ENCODE measurements around the gene ANO9. TPM values are rescaled to one million over a fixed set of nuclear protein-coding genes. Genes with fewer than 3 reads are reported as not detected.

ANO9 gene
- total RNA-seq, 4 donors from 2014 or later = 0.59 to 8.2 (median 1.1) TPM

- no peaks in the 10 kb centered on the region for H3K36me3 ChIP-seq
- TF ChIP-seq, protein P1, sequence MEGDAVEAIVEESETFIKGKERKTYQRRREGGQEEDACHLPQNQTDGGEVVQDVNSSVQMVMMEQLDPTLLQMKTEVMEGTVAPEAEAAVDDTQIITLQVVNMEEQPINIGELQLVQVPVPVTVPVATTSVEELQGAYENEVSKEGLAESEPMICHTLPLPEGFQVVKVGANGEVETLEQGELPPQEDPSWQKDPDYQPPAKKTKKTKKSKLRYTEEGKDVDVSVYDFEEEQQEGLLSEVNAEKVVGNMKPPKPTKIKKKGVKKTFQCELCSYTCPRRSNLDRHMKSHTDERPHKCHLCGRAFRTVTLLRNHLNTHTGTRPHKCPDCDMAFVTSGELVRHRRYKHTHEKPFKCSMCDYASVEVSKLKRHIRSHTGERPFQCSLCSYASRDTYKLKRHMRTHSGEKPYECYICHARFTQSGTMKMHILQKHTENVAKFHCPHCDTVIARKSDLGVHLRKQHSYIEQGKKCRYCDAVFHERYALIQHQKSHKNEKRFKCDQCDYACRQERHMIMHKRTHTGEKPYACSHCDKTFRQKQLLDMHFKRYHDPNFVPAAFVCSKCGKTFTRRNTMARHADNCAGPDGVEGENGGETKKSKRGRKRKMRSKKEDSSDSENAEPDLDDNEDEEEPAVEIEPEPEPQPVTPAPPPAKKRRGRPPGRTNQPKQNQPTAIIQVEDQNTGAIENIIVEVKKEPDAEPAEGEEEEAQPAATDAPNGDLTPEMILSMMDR (IDR thresholded peaks at IDR 0.05) = no peak
- no peak for TF ChIP-seq POLR2A (IDR thresholded peaks at IDR 0.05)
- H3K4me1 ChIP-seq = no peaks in the 10 kb centered on the region
- H3K27me3 ChIP-seq = peaks cover 0 to 4% of the 10 kb centered on the region in 2 donors
- H3K9me3 ChIP-seq = no peaks in the 10 kb centered on the region
- no peak overlapping the region for H3K27ac ChIP-seq
- intact Hi-C loops (cut with DNase I; ENCODE audit: low total_unique reads) = loop anchor here (5.0 kb wide), 1 partner anchor 76 kb away; no protein-coding TSS in a partner anchor
- no peak for DNase-seq
- H3K4me3 ChIP-seq = no peak overlapping the region
Observed at GRCh38 chr11:367956-368413, 73.8 kb downstream of the ANO9 start.

Small RNA genes lying within 50 kb of the gene (small RNA-seq; reads per million reads assigned to genes)
- gene RN7SL838P = not detected

Other genes with a start within 250 kb of the ANO9 start
- gene SCGB1C1, start 248.9 kb downstream of the ANO9 start, total RNA-seq = not detected
- gene BET1L, start 234.6 kb downstream of the ANO9 start, total RNA-seq = 10 to 100 TPM in 3 of 4 donors, 1 to 10 TPM in 1; 8.7 to 57.8 (median 15.0) TPM
- 100 to 1,000 TPM in 2 of 4 donors, 10 to 100 TPM in 2; 84.5 to 376 (median 192) TPM for gene RIC8A, start 234.3 kb downstream of the ANO9 start, total RNA-seq
- gene SIRT3, start 205.7 kb downstream of the ANO9 start, total RNA-seq = 10 to 100 TPM in 2 of 4 donors, 1 to 10 TPM in 2; 1.5 to 25.9 (median 9.8) TPM
- 10 to 100 TPM; 17.9 to 94.3 (median 78.2) TPM for gene PSMD13, start 205.0 kb downstream of the ANO9 start, total RNA-seq
- gene NLRP6, start 163.6 kb downstream of the ANO9 start, total RNA-seq = under 1 TPM in 2 of 4 donors, not detected in 2; 0.30 to 0.51 TPM
- 10 to 100 TPM in 3 of 4 donors, 1 to 10 TPM in 1; 7.9 to 29.1 (median 14.2) TPM for gene PGGHG, start 152.9 kb downstream of the ANO9 start, total RNA-seq
- gene IFITM5, start 142.5 kb downstream of the ANO9 start, total RNA-seq = not detected
- gene IFITM2, start 134.2 kb downstream of the ANO9 start, total RNA-seq = 100 to 1,000 TPM in 3 of 4 donors, 10 to 100 TPM in 1; 27.8 to 926 (median 269) TPM
- 100 to 1,000 TPM in 2 of 4 donors, 10 to 100 TPM in 2; 13.4 to 672 (median 239) TPM for gene IFITM1, start 128.0 kb downstream of the ANO9 start, total RNA-seq
- gene IFITM3, start 121.2 kb downstream of the ANO9 start, total RNA-seq = 1,000 to 10,000 TPM in 1 of 4 donors, 100 to 1,000 TPM in 2, 10 to 100 TPM in 1; 22.2 to 1,343 (median 242) TPM
- gene B4GALNT4, start 72.5 kb downstream of the ANO9 start, total RNA-seq = 10 to 100 TPM in 2 of 4 donors, 1 to 10 TPM in 2; 1.8 to 39.7 (median 19.9) TPM
- gene PKP3, start 47.8 kb downstream of the ANO9 start, total RNA-seq = 1 to 10 TPM in 2 of 4 donors, under 1 TPM in 1, not detected in 1; 0.46 to 5.1 (median 1.5) TPM
- 10 to 100 TPM; 13.3 to 61.5 (median 38.4) TPM for gene SIGIRR, start 27.0 kb downstream of the ANO9 start, total RNA-seq
- gene PTDSS2, start 8.3 kb upstream of the ANO9 start, total RNA-seq = 10 to 100 TPM; 20.7 to 43.7 (median 22.8) TPM
- gene RNH1, start 65.2 kb upstream of the ANO9 start, total RNA-seq = 100 to 1,000 TPM; 111 to 175 (median 142) TPM
- gene HRAS, start 93.6 kb upstream of the ANO9 start, total RNA-seq = 10 to 100 TPM in 3 of 4 donors, 1 to 10 TPM in 1; 5.4 to 37.6 (median 23.8) TPM
- 1 to 10 TPM in 2 of 4 donors, not detected in 2; 1.7 to 1.9 TPM for gene LRRC56, start 95.5 kb upstream of the ANO9 start, total RNA-seq
- 1 to 10 TPM in 1 of 4 donors, under 1 TPM in 2, not detected in 1; 0.14 to 2.2 (median 0.51) TPM for gene LMNTD2, start 118.7 kb upstream of the ANO9 start, total RNA-seq
- gene RASSF7, start 119.0 kb upstream of the ANO9 start, total RNA-seq = 10 to 100 TPM in 2 of 4 donors, 1 to 10 TPM in 1, under 1 TPM in 1; 0.59 to 13.1 (median 8.0) TPM
- 10 to 100 TPM in 3 of 4 donors, 1 to 10 TPM in 1; 5.0 to 45.8 (median 24.1) TPM for gene PHRF1, start 134.5 kb upstream of the ANO9 start, total RNA-seq
- gene IRF7, start 173.9 kb upstream of the ANO9 start, total RNA-seq = 10 to 100 TPM in 3 of 4 donors, 1 to 10 TPM in 1; 9.1 to 33.6 (median 13.1) TPM
- under 1 TPM in 3 of 4 donors, not detected in 1; 0.26 to 0.55 (median 0.29) TPM for gene CDHR5, start 182.9 kb upstream of the ANO9 start, total RNA-seq
- not detected for gene SCT, start 185.2 kb upstream of the ANO9 start, total RNA-seq
- gene DRD4, start 195.3 kb upstream of the ANO9 start, total RNA-seq = 1 to 10 TPM in 1 of 4 donors, not detected in 3; 4.5 TPM